H9 (cell line): ENCODE measurements around the gene RNF180. TPM values are rescaled to one million over a fixed set of nuclear protein-coding genes. Genes with fewer than 3 reads are reported as not detected.

Experiments
- DNase-seq: peaks from one replicate; pipeline ENCODE4 v3.0.0-alpha.2; 2017
- H2AFZ ChIP-seq: one replicate; pipeline ENCODE4 v1.6.1; 2013; ENCODE audit warnings: mild to moderate bottlenecking, low read length, control low read depth, moderate library complexity
- H2AK5ac ChIP-seq: 2 replicates; pipeline ENCODE4 v1.6.1; 2013; ENCODE audit warnings: low read length, control low read depth, mixed read lengths; ENCODE audit not compliant: insufficient read length
- H2BK120ac ChIP-seq: one replicate; pipeline ENCODE4 v1.6.1; 2013; ENCODE audit warnings: low read depth, mild to moderate bottlenecking, low read length, control low read depth, inconsistent platforms; ENCODE audit not compliant: poor library complexity, severe bottlenecking
- H2BK12ac ChIP-seq: 2 replicates; pipeline ENCODE4 v1.6.1; 2013; ENCODE audit warnings: low read length, control low read depth, mixed read lengths, low read depth; ENCODE audit not compliant: insufficient read length
- H2BK15ac ChIP-seq: 2 replicates; pipeline ENCODE4 v1.6.1; 2013; ENCODE audit warnings: low read depth, low read length, control low read depth
- H2BK20ac ChIP-seq: one replicate; pipeline ENCODE4 v1.6.1; 2013; ENCODE audit warnings: low read depth, mild to moderate bottlenecking, low read length, control low read depth, inconsistent platforms; ENCODE audit not compliant: poor library complexity, severe bottlenecking
- H2BK5ac ChIP-seq: 2 replicates; pipeline ENCODE4 v1.6.1; 2013; ENCODE audit warnings: low read length, control low read depth, mixed read lengths; ENCODE audit not compliant: insufficient read length
- H3K14ac ChIP-seq: 2 replicates; pipeline ENCODE4 v1.6.1; 2013; ENCODE audit warnings: low read length, control low read depth; ENCODE audit not compliant: insufficient read depth
- H3K18ac ChIP-seq: 2 replicates; pipeline ENCODE4 v1.6.1; 2013; ENCODE audit warnings: low read depth, mild to moderate bottlenecking, mixed read lengths, low read length, control low read depth; ENCODE audit not compliant: insufficient read length
- H3K23ac ChIP-seq: 2 replicates; pipeline ENCODE4 v1.6.1; 2013; ENCODE audit warnings: low read length, control low read depth, mixed read lengths, low read depth; ENCODE audit not compliant: insufficient read length
- H3K23me2 ChIP-seq: 2 replicates; pipeline ENCODE4 v1.6.1; 2013; ENCODE audit warnings: low read depth, mild to moderate bottlenecking, mixed read lengths, low read length, control low read depth; ENCODE audit not compliant: insufficient read length, poor library complexity, severe bottlenecking
- H3K27ac ChIP-seq: 2 replicates; pipeline ENCODE4 v1.5.1; 2013; ENCODE audit warnings: low read length, control low read depth, mixed read lengths, low read depth; ENCODE audit not compliant: insufficient read length
- H3K27me3 ChIP-seq: 2 replicates; pipeline ENCODE4 v1.6.1; 2013; ENCODE audit warnings: low read length, control low read depth, inconsistent platforms; ENCODE audit not compliant: insufficient read depth
- H3K4ac ChIP-seq: 2 replicates; pipeline ENCODE4 v1.6.1; 2013; ENCODE audit warnings: low read depth, mild to moderate bottlenecking, control low read depth, inconsistent platforms, low read length, moderate library complexity
- H3K4me1 ChIP-seq: 2 replicates; pipeline ENCODE4 v1.6.1; 2013; ENCODE audit warnings: low read length, control low read depth, inconsistent platforms; ENCODE audit not compliant: insufficient read depth
- H3K4me2 ChIP-seq: 2 replicates; pipeline ENCODE4 v1.6.1; 2013; ENCODE audit warnings: low read length, control low read depth, mixed read lengths; ENCODE audit not compliant: insufficient read length, insufficient read depth
- H3K56ac ChIP-seq: 2 replicates; pipeline ENCODE4 v1.6.1; 2013; ENCODE audit warnings: low read depth, mild to moderate bottlenecking, mixed read lengths, low read length, control low read depth; ENCODE audit not compliant: insufficient read length
- H3K79me1 ChIP-seq: 2 replicates; pipeline ENCODE4 v1.6.1; 2013; ENCODE audit warnings: low read depth, mild to moderate bottlenecking, moderate library complexity, low read length, control low read depth, inconsistent platforms; ENCODE audit not compliant: insufficient read depth, poor library complexity, severe bottlenecking
- H3K79me2 ChIP-seq: 2 replicates; pipeline ENCODE4 v1.6.1; 2013; ENCODE audit warnings: low read length, control low read depth, inconsistent platforms; ENCODE audit not compliant: insufficient read depth
- H3K9ac ChIP-seq: 2 replicates; pipeline ENCODE4 v1.6.1; 2013; ENCODE audit warnings: low read length, control low read depth, mixed read lengths; ENCODE audit not compliant: insufficient read length; ENCODE audit errors: extremely low read depth
- H3K9me3 ChIP-seq: one replicate; pipeline ENCODE4 v1.6.1; 2013; ENCODE audit warnings: low read depth, low read length, inconsistent platforms; ENCODE audit not compliant: control insufficient read depth
- H3T11ph ChIP-seq: one replicate; pipeline ENCODE4 v1.6.1; 2013; ENCODE audit warnings: mild to moderate bottlenecking, low read length, control low read depth, inconsistent platforms
- H4K20me1 ChIP-seq: one replicate; pipeline ENCODE4 v1.6.1; 2013; ENCODE audit not compliant: control insufficient read depth, insufficient read length, insufficient read depth
- H4K5ac ChIP-seq: 2 replicates; pipeline ENCODE4 v1.6.1; 2013; ENCODE audit warnings: low read depth, mild to moderate bottlenecking, mixed read lengths, low read length, control low read depth; ENCODE audit not compliant: insufficient read length
- H4K8ac ChIP-seq: replicated peaks from 2 replicates; pipeline ENCODE4 v1.6.1; 2013; ENCODE audit warnings: low read length, control low read depth, mixed read lengths, low read depth; ENCODE audit not compliant: insufficient read length
- H4K91ac ChIP-seq: 2 replicates; pipeline ENCODE4 v1.6.1; 2013; ENCODE audit warnings: low read depth, mild to moderate bottlenecking, moderate library complexity, mixed read lengths, low read length, control low read depth; ENCODE audit not compliant: insufficient read length
- H3K27ac Mint-ChIP-seq, 3 experiments: 2 replicates in 2 of 3; 3 replicates in 1 of 3; pipeline ENCODE4 v1.8.0; 2020 to 2021; ENCODE audit warnings: mixed read lengths in 3 of 3, mild to moderate bottlenecking in 1 of 3, moderate library complexity in 1 of 3
- H3K27me3 Mint-ChIP-seq: 2 replicates; pipeline ENCODE4 v1.8.0; 2021; ENCODE audit warnings: low read depth, mild to moderate bottlenecking, moderate library complexity, mixed read lengths
- H3K36me3 Mint-ChIP-seq, 3 experiments: 2 replicates in 2 of 3; 3 replicates in 1 of 3; pipeline ENCODE4 v1.8.0; 2020 to 2021; ENCODE audit warnings: low read depth in 3 of 3, mixed read lengths in 3 of 3; ENCODE audit not compliant: insufficient read depth in 1 of 3
- H3K4me1 Mint-ChIP-seq, 2 experiments: 2 replicates each; pipeline ENCODE4 v1.8.0; 2020; ENCODE audit warnings: mixed read lengths in 2 of 2
- H3K4me3 Mint-ChIP-seq, 2 experiments: 2 replicates in 1 of 2; 3 replicates in 1 of 2; pipeline ENCODE4 v1.8.0; 2020 to 2021; ENCODE audit warnings: mild to moderate bottlenecking in 2 of 2, mixed read lengths in 2 of 2, moderate library complexity in 1 of 2
- H3K9me3 Mint-ChIP-seq, 2 experiments: 2 replicates in 1 of 2; 3 replicates in 1 of 2; pipeline ENCODE4 v1.8.0; 2020; ENCODE audit warnings: mild to moderate bottlenecking in 2 of 2, mixed read lengths in 2 of 2, moderate library complexity in 1 of 2
- WGBS: extraction: QIAGEN DNeasy Blood & Tissue Kit; methylation state at CpG from one replicate; pipeline ENCODE4 v1.1.7; 2013; ENCODE audit warnings: missing lambda C conversion rate, low lambda C conversion rate, mixed read lengths; ENCODE audit not compliant: insufficient read length; ENCODE audit errors: extremely low coverage; 5-methylcytosine and 5-hydroxymethylcytosine counted together
- total RNA-seq: library from RNA; stranded (reverse); gene quantifications from 2 replicates; pipeline ENCODE4 v1.2.1, GENCODE V29; 2021
- TF ChIP-seq, protein P1 (sequence below): fragments of 200-600 bp; sonication (generic); conservative IDR thresholded peaks from 3 replicates; pipeline ENCODE4 v1.8.0; 2021; ENCODE audit warnings: antibody characterized with exemption, mild to moderate bottlenecking

Gene RNF180
- total RNA-seq, 1 experiment from 2014 or later, result 2.5 TPM

- Histone ChIP-seq H3K18ac (no peak overlapping the region), H3K14ac (no peak overlapping the region), H3K79me1 (no peaks in the 10 kb centered on the region), H3K56ac (no peak overlapping the region), H2BK15ac (no peak overlapping the region), H3K79me2 (no peaks in the 10 kb centered on the region), H4K8ac (no peak overlapping the region), H4K5ac (no peak overlapping the region), H2BK20ac (no peak overlapping the region), H3K4me2 (no peak overlapping the region), H4K91ac (no peak overlapping the region), H3K27ac (no peak overlapping the region), H3T11ph (no peak overlapping the region), H3K27me3 (no peaks in the 10 kb centered on the region), H3K9me3 (no peaks in the 10 kb centered on the region), H4K20me1 (no peaks in the 10 kb centered on the region), H3K23ac (no peak overlapping the region), H2BK120ac (no peak overlapping the region), H2AFZ (no peak overlapping the region), H2AK5ac (no peak overlapping the region), H2BK12ac (no peak overlapping the region), H3K4me1 (no peaks in the 10 kb centered on the region), H3K23me2 (no peaks in the 10 kb centered on the region), H3K4ac (no peak overlapping the region), H2BK5ac (no peak overlapping the region), H3K9ac (no peak overlapping the region)
- H3K27me3 Mint-ChIP-seq, result no peaks in the 10 kb centered on the region
- H3K4me3 Mint-ChIP-seq, result no peak overlapping the region
- H3K9me3 Mint-ChIP-seq, result no peaks in the 10 kb centered on the region
- no peaks in the 10 kb centered on the region for H3K36me3 Mint-ChIP-seq
- no CpG with 5 or more reads among the region's 1 CpG for WGBS
- H3K27ac Mint-ChIP-seq, result no peak overlapping the region
- TF ChIP-seq, protein P1, sequence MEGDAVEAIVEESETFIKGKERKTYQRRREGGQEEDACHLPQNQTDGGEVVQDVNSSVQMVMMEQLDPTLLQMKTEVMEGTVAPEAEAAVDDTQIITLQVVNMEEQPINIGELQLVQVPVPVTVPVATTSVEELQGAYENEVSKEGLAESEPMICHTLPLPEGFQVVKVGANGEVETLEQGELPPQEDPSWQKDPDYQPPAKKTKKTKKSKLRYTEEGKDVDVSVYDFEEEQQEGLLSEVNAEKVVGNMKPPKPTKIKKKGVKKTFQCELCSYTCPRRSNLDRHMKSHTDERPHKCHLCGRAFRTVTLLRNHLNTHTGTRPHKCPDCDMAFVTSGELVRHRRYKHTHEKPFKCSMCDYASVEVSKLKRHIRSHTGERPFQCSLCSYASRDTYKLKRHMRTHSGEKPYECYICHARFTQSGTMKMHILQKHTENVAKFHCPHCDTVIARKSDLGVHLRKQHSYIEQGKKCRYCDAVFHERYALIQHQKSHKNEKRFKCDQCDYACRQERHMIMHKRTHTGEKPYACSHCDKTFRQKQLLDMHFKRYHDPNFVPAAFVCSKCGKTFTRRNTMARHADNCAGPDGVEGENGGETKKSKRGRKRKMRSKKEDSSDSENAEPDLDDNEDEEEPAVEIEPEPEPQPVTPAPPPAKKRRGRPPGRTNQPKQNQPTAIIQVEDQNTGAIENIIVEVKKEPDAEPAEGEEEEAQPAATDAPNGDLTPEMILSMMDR, result no peak
- no peak for DNase-seq
- peaks cover 0 to 5% of the 10 kb centered on the region in 2 experiments; a peak in 1 of 4 replicates for H3K4me1 Mint-ChIP-seq
Observed at GRCh38 chr5:64184832-64185231, 19.2 kb downstream of the RNF180 start.
